Body of pancreas (tissue), 4 donors: ENCODE results near the gene HSBP1. TPM values are rescaled to one million over a fixed set of nuclear protein-coding genes. Genes with fewer than 3 reads are reported as not detected.
A peak's percentile ranks its signal among the peaks of the same experiment; 100 is the strongest.

Experiments used
- ATAC-seq: fragments of 150-250 bp; one replicate; pipeline ENCODE4 v1.9.1; 2016
- DNase-seq, 4 donors: peaks; one replicate each; pipeline ENCODE4 v3.0.0-alpha.2; 2019
- H3K27ac ChIP-seq, 4 donors: fragments of 200-600 bp; sonication (generic); 1 replicate in 3 of 4; 2 replicates in 1 of 4; pipeline versions ENCODE4 v1.5.1 to v1.6.1; 2016 to 2019; ENCODE audit warnings: mild to moderate bottlenecking in 1 of 4, mixed read lengths in 1 of 4, moderate library complexity in 1 of 4
- H3K27me3 ChIP-seq, 2 donors: fragments of 200-600 bp; sonication (generic); one replicate each; pipeline ENCODE4 v1.6.0; 2016; ENCODE audit warnings: mild to moderate bottlenecking in 1 of 2
- H3K36me3 ChIP-seq, 2 donors: fragments of 200-600 bp; sonication (generic); replicated peaks in 1 of 2; 2 replicates each; pipeline ENCODE4 v1.5.1; 2016; ENCODE audit warnings: low read depth in 2 of 2; ENCODE audit not compliant: insufficient read depth in 1 of 2
- H3K4me1 ChIP-seq: fragments of 200-600 bp; sonication (generic); one replicate; pipeline ENCODE4 v1.6.0; 2016
- H3K4me3 ChIP-seq, 2 donors: fragments of 200-600 bp; sonication (generic); 1 replicate in 1 of 2; 2 replicates in 1 of 2; pipeline ENCODE4 v1.5.1; 2016 to 2019
- H3K9me3 ChIP-seq, 3 donors: fragments of 200-600 bp; sonication (generic); 1 replicate in 2 of 3; 2 replicates in 1 of 3; pipeline ENCODE4 v1.5.1; 2016
- POLR2A ChIP-seq, 3 donors: fragments of 450-650 bp; IDR thresholded peaks; one replicate each; pipeline ENCODE4 v1.6.1; 2016; ENCODE audit warnings: antibody characterized with exemption in 3 of 3, mild to moderate bottlenecking in 2 of 3
- WGBS, 2 donors: methylation state at CpG; one replicate each; pipeline ENCODE4 v1.1.5; 2017; 5-methylcytosine and 5-hydroxymethylcytosine counted together
- intact Hi-C: fragments of 100-400 bp; cut with DNase I; formaldehyde crosslinking; loops from one replicate; pipeline ENCODE4 v1.15.1; 2023
- total RNA-seq, 2 donors: library from RNA; depleted of rRNA; stranded (reverse); fragments of >200 nt; gene quantifications; one replicate each; pipeline ENCODE4 v1.1.0, GENCODE V29; 2016
- TF ChIP-seq, protein P1 (sequence below), 7 experiments: fragments of 450-650 bp in 4 of 7; fragments of 200-600 bp in 3 of 7; sonication (generic) in 3 of 7; IDR thresholded peaks; one replicate each; pipeline ENCODE4 v1.5.1; 2016 to 2019; ENCODE audit warnings: antibody characterized with exemption in 7 of 7

The HSBP1 gene
- total RNA-seq, 2 donors from 2014 or later = 4.9 to 12.5 TPM

DNA sequence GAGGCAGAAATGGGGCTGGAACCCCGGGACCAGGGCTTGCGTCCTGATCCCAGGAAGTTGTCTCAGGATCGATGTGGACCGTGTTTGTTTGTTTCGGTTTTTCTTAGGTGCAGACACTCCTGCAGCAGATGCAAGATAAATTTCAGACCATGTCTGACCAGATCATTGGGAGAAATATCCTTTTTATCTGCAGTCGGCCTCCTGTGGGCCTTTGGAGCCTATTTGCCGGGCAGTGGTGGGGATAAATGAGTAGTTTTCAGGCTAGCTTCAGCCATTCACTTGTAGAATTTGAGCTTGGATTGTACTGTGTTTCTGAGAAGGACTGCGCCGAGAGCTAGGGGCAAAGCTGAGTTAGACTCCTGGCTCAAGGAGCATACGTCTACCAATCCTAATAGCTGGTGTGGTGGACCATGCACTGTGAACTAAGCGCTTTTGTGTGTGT, 816 bp downstream of the HSBP1 start:
- 9% methylated on average over 11 of the region's 11 CpGs for WGBS, 2 donors
- Histone ChIP-seq H3K27ac (peak overlapping the region in 3 of 4 donors; percentile 34 to 81 (median 71)), H3K36me3 (no peaks in the 10 kb centered on the region), H3K4me1 (peaks cover 18% of the 10 kb centered on the region), H3K4me3 (peak overlapping the region; percentile 51 to 76), H3K27me3 (no peaks in the 10 kb centered on the region), H3K9me3 (no peaks in the 10 kb centered on the region)
- TF ChIP-seq POLR2A (IDR thresholded peaks at IDR 0.05) = no peak
- TF ChIP-seq, protein P1, sequence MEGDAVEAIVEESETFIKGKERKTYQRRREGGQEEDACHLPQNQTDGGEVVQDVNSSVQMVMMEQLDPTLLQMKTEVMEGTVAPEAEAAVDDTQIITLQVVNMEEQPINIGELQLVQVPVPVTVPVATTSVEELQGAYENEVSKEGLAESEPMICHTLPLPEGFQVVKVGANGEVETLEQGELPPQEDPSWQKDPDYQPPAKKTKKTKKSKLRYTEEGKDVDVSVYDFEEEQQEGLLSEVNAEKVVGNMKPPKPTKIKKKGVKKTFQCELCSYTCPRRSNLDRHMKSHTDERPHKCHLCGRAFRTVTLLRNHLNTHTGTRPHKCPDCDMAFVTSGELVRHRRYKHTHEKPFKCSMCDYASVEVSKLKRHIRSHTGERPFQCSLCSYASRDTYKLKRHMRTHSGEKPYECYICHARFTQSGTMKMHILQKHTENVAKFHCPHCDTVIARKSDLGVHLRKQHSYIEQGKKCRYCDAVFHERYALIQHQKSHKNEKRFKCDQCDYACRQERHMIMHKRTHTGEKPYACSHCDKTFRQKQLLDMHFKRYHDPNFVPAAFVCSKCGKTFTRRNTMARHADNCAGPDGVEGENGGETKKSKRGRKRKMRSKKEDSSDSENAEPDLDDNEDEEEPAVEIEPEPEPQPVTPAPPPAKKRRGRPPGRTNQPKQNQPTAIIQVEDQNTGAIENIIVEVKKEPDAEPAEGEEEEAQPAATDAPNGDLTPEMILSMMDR (IDR thresholded peaks at IDR 0.05) = no peak
- intact Hi-C loops = no loop called here
- ATAC-seq (no peak), DNase-seq (no peak)

DNA sequence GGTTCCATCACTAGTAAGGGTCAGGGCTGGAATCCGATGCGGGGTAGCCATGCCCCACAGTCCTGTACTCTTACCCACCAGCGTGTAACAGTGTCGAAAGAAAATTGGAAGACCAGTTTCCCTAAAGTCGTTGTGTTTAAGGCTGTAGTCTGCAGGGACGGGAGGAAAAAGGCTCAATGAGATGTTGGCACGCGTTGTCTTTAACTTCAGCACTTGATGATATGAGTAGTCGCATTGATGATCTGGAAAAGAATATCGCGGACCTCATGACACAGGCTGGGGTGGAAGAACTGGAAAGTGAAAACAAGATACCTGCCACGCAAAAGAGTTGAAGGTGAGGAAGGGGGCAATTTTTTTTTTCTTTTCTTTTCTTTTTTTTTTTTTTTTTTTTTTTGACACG, 1.3 kb downstream of the HSBP1 start:
- Histone ChIP-seq H3K4me1 (peaks cover 23% of the 10 kb centered on the region), H3K4me3 (no peak overlapping the region), H3K9me3 (no peaks in the 10 kb centered on the region), H3K27me3 (no peaks in the 10 kb centered on the region), H3K27ac (no peak overlapping the region), H3K36me3 (no peaks in the 10 kb centered on the region)
- 82% methylated on average over 13 of the region's 13 CpGs for WGBS, 2 donors
- intact Hi-C loops = no loop called here
- DNase-seq (no peak), ATAC-seq (no peak)
- no peak for TF ChIP-seq POLR2A (IDR thresholded peaks at IDR 0.05)
- TF ChIP-seq, protein P1 (IDR thresholded peaks at IDR 0.05) = no peak

DNA sequence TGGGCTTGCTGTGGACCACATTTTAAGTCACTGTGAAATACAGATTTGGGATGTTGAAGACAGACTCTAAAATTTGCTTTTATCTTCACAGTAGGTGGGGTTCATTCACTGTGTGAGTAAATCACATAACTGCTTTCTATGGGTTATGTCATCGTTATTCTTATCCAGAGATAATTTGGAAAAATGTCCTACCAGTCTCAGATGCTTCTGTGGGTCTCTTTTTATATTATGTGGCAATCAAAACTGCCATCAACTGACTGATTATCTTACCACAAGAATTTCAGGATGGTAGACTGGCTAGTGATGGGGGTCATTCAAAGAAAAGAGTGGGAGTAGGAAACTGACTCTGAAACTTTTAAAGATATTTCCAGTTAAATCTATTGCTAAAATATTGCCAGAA, 3.1 kb downstream of the HSBP1 start:
- Histone ChIP-seq H3K36me3 (no peaks in the 10 kb centered on the region), H3K27ac (no peak overlapping the region), H3K4me1 (peaks cover 33% of the 10 kb centered on the region), H3K4me3 (no peak overlapping the region), H3K9me3 (no peaks in the 10 kb centered on the region), H3K27me3 (no peaks in the 10 kb centered on the region)
- ATAC-seq = no peak
- intact Hi-C loops = no loop called here
- WGBS, 2 donors = 85 to 88% methylated on average over 1 of the region's 1 CpG
- no peak for DNase-seq
- TF ChIP-seq, protein P1 (IDR thresholded peaks at IDR 0.05) = no peak
- no peak for TF ChIP-seq POLR2A (IDR thresholded peaks at IDR 0.05)

DNA sequence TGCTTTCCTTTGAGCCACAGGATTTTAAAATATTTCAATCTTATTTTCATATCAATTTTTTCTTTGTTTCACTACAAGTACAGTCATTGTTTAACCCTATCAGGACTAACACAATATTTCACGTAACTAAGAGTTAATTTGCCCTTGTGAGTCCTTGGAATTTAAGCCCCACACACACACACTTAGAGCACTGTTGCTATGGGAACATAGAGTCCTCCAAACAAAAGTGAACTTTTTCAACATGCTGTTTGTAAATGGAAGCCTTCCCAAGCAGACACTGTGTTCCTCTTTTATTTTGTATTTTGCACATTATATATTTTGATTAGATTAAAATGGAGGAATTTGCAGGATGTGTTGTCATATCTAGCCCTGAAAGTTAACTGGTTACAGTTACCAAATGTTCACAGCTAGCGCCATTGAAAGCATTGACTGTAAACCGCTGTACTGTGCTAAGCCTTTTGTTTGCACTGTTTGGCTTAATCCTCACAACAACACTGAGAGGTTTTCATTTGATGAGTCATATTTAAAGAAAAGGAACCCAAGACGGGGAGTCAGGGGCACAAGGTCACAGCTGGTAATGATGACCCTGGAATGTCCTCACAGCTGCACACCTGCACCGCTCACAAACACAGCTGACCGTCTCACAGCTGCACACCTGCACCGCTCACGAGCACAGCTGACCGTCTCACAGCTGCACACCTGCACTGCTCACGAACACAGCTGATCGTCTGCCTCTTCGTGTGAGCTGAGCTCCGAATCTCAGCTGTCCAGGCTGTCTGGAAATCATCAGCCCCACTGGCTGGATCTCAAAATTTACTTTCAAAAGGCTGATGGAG, 6.3 kb downstream of the HSBP1 start:
- Histone ChIP-seq H3K27me3 (no peaks in the 10 kb centered on the region), H3K9me3 (no peaks in the 10 kb centered on the region), H3K27ac (peak overlapping the region in 3 of 4 donors; percentile 20 to 60 (median 35)), H3K36me3 (no peaks in the 10 kb centered on the region), H3K4me1 (peaks cover 27% of the 10 kb centered on the region), H3K4me3 (no peak overlapping the region)
- intact Hi-C loops = no loop called here
- TF ChIP-seq POLR2A (IDR thresholded peaks at IDR 0.05) = no peak
- TF ChIP-seq, protein P1 (IDR thresholded peaks at IDR 0.05) = no peak
- ATAC-seq = peak; percentile 74
- WGBS, 2 donors = 13 to 25% methylated on average over 11 to 13 of the region's 13 CpGs
- DNase-seq = peak; percentile 52 to 72 (median 70)

DNA sequence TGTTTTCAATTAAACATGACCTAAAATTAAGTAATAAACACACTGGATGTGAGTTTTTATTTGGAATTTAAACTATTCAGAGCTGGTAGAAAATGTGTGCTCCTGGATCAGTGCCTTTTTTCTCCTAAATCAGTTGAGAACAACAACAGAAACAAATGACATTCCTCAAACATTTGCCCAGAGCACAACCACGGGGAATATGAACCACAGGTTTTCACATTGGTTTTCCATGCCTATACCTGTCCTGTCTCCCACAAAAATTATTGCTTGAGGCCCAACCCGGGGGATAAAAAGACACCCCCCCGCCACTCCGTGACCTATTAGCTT, 6.8 kb downstream of the HSBP1 start:
- 53 to 55% methylated on average over 4 of the region's 4 CpGs for WGBS, 2 donors
- Histone ChIP-seq H3K4me1 (peaks cover 23% of the 10 kb centered on the region), H3K27ac (peak overlapping the region in 3 of 4 donors; percentile 20 to 60 (median 35)), H3K27me3 (no peaks in the 10 kb centered on the region), H3K4me3 (no peak overlapping the region), H3K9me3 (no peaks in the 10 kb centered on the region), H3K36me3 (no peaks in the 10 kb centered on the region)
- TF ChIP-seq, protein P1 (IDR thresholded peaks at IDR 0.05) = no peak
- TF ChIP-seq POLR2A (IDR thresholded peaks at IDR 0.05) = no peak
- intact Hi-C loops = no loop called here
- DNase-seq = no peak
- ATAC-seq = no peak
